Measurements from ENCODE around the gene MRTFA.

Gene MRTFA

GRCh38 chr22:40671369-40671768 lies 34.9 kb upstream of the MRTFA start:
- no peak overlapping the region for H3K27ac ChIP-seq
- TF ChIP-seq CTCF (conservative IDR thresholded peaks at IDR 0.05) = no peak
- no peak for TF ChIP-seq ZFX (IDR thresholded peaks at IDR 0.05)

- TF ChIP-seq ZFX (IDR thresholded peaks at IDR 0.05) (no peak), CTCF (conservative IDR thresholded peaks at IDR 0.05) (no peak)
- H3K27ac ChIP-seq = no peak overlapping the region
Observed at GRCh38 chr22:40670058-40670457, 33.5 kb upstream of the MRTFA start.

GRCh38 chr22:40668611-40669411 lies 32.3 kb upstream of the MRTFA start:
- no peak overlapping the region for H3K27ac ChIP-seq
- no peak for TF ChIP-seq ZFX (IDR thresholded peaks at IDR 0.05)
- no peak for TF ChIP-seq CTCF (conservative IDR thresholded peaks at IDR 0.05)

- TF ChIP-seq CTCF (conservative IDR thresholded peaks at IDR 0.05) = no peak
- TF ChIP-seq ZFX (IDR thresholded peaks at IDR 0.05) = no peak
- H3K27ac ChIP-seq = no peak overlapping the region
Observed at GRCh38 chr22:40666151-40666848, 29.8 kb upstream of the MRTFA start.

- H3K27ac ChIP-seq = no peak overlapping the region
- TF ChIP-seq ZFX (IDR thresholded peaks at IDR 0.05) = no peak
- no peak for TF ChIP-seq CTCF (conservative IDR thresholded peaks at IDR 0.05)
Observed at GRCh38 chr22:40665312-40665711, 28.8 kb upstream of the MRTFA start.

GRCh38 chr22:40661671-40662070 lies 25.2 kb upstream of the MRTFA start:
- TF ChIP-seq CTCF (conservative IDR thresholded peaks at IDR 0.05) (no peak), ZFX (IDR thresholded peaks at IDR 0.05) (no peak)
- no peak overlapping the region for H3K27ac ChIP-seq

GRCh38 chr22:40660730-40661129 lies 24.2 kb upstream of the MRTFA start:
- no peak overlapping the region for H3K27ac ChIP-seq
- TF ChIP-seq CTCF (conservative IDR thresholded peaks at IDR 0.05) (no peak), ZFX (IDR thresholded peaks at IDR 0.05) (no peak)
